AG04450 (cell line): ENCODE measurements around the gene FKRP. TPM values are rescaled to one million over a fixed set of nuclear protein-coding genes. Genes with fewer than 3 reads are reported as not detected.
A peak's percentile ranks its signal among the peaks of the same experiment; 100 is the strongest.

Experiments used
- CTCF ChIA-PET: fragments of 300-600, 350-600 bp; formaldehyde crosslinking; extraction: SDS; loops from one replicate; lab custom pipeline; 2022; ENCODE audit warnings: antibody characterized with exemption, inconsistent platforms; lab: Charles Lee
- POLR2A ChIA-PET: fragments of 350-600 bp; formaldehyde crosslinking; extraction: SDS; loops from one replicate; lab custom pipeline; 2021; ENCODE audit warnings: antibody characterized with exemption, inconsistent platforms; lab: Yijun Ruan, JAX
- DNase-seq: peaks from one replicate; pipeline ENCODE4 v3.0.0-alpha.2; 2011; ENCODE audit warnings: low read depth, low spot score
- H3K27ac ChIP-seq: one replicate; pipeline ENCODE4 v1.5.1; 2012; ENCODE audit warnings: low read depth, low read length, control low read depth
- H3K27me3 ChIP-seq: one replicate; pipeline ENCODE4 v1.6.0; 2012; ENCODE audit warnings: low read length; ENCODE audit not compliant: control insufficient read depth, insufficient read depth
- H3K4me3 ChIP-seq: 2 replicates; pipeline ENCODE4 v1.5.1; 2011; ENCODE audit warnings: mild to moderate bottlenecking, low read depth, low read length, control low read depth
- H3K9me3 ChIP-seq: 2 replicates; pipeline ENCODE4 v1.5.1; 2012; ENCODE audit warnings: low read length; ENCODE audit not compliant: control insufficient read depth, insufficient read depth
- CTCF ChIP-seq: IDR thresholded peaks from 2 replicates; pipeline ENCODE4 v1.5.1; 2011; ENCODE audit warnings: low read depth, low read length, control low read depth, inconsistent platforms
- polyA plus RNA-seq: library from polyadenylated mRNA; depleted of rRNA; stranded (reverse); fragments of >200 nt; gene quantifications from 2 replicates; pipeline ENCODE4 v1.2.3, GENCODE V29; 2011

The FKRP gene
- polyA plus RNA-seq, 1 experiment: 12.1 TPM

- no peaks in the 10 kb centered on the region for H3K27me3 ChIP-seq
- POLR2A ChIA-PET: interaction anchor here (1.0 kb wide), 1 partner anchor 13 kb away, joined by 3 read pairs; no protein-coding TSS in a partner anchor
- H3K27ac ChIP-seq: peak within 1 kb of the TSS; percentile 21
- TF ChIP-seq CTCF: no peak
- no peaks in the 10 kb centered on the region; the same call in 1 of the 2 replicates for H3K9me3 ChIP-seq
- CTCF ChIA-PET: interaction anchor here (6.5 kb wide), 1 partner anchor 13 kb away, joined by 46 read pairs; no protein-coding TSS in a partner anchor
- H3K4me3 ChIP-seq: peak within 1 kb of the TSS; percentile 76
- DNase-seq: peak; percentile 43
Measured at GRCh38 chr19:46717034-46717715, 28.7 kb upstream of the FKRP start, which contains the start of gene PRKD2. Gene PRKD2, minus strand, starts transcription at chr19:46717114. Its CDS starts 744 bp downstream, at chr19:46716370.

- DNase-seq: no peak
- H3K27me3 ChIP-seq: no peaks in the 10 kb centered on the region
- ChIA-PET CTCF (interaction anchor here (0.8 to 1.2 kb wide), 2 partner anchors 11 to 40 kb away, joined by 3 to 4 read pairs; no protein-coding TSS in a partner anchor), POLR2A (no interaction called here)
- H3K4me3 ChIP-seq: peak overlapping the region; percentile 76
- TF ChIP-seq CTCF: no peak
- H3K27ac ChIP-seq: peak overlapping the region; percentile 21
- H3K9me3 ChIP-seq: no peaks in the 10 kb centered on the region; the same call in 1 of the 2 replicates
Measured at GRCh38 chr19:46717716-46718143, 28.1 kb upstream of the FKRP start.

DNA sequence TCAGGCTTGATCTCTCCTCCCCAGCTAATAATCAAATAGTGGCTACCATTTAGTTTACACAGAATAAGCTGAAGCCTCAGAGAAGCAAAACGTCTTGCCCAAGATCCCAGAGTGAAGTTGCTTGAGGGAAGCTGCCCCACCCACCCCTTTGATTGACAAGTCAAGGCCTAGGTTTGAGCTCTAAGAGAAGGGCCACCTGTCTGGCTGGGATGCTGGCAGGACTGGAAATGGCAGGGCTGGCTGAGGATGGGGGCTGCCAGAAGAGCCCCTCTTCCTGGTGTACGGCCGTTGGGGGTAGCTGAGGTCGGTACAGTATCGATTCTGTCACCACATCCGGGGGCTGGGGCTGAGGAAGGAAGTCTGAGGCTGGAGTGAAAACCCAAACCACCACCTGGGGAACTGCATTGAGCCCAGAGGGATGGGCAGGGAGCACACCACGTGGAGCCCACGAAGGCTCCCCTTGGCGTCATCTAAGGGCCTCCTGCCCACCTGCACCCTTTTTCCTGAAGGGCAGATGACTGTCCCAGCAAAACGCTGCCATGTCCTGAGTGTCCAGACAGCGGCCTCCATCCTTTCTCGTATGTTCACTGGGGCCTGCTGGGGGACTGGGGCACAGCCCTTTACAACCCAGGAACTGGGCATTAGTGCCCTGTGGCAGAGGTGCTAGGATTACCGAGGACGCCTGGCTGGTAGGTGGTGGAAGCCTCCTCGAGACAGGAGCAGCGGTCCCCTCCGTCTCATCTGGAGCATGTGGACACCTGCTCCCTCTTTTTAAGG is 27.5 kb upstream of the FKRP start:
- peak overlapping the region; percentile 21 for H3K27ac ChIP-seq
- CTCF ChIA-PET: interaction anchor here (0.8 to 1.2 kb wide), 2 partner anchors 10 to 40 kb away, joined by 3 to 4 read pairs; no protein-coding TSS in a partner anchor
- POLR2A ChIA-PET: no interaction called here
- no peak for DNase-seq
- H3K9me3 ChIP-seq: no peaks in the 10 kb centered on the region; the same call in 1 of the 2 replicates
- no peak overlapping the region for H3K4me3 ChIP-seq
- TF ChIP-seq CTCF: no peak
- no peaks in the 10 kb centered on the region for H3K27me3 ChIP-seq

- CTCF ChIA-PET: interaction anchor here (1.2 kb wide), 1 partner anchor 10 kb away, joined by 4 read pairs; no protein-coding TSS in a partner anchor
- no peak for TF ChIP-seq CTCF
- no peak overlapping the region for H3K4me3 ChIP-seq
- no peak for DNase-seq
- no peaks in the 10 kb centered on the region; the same call in 1 of the 2 replicates for H3K9me3 ChIP-seq
- no peak overlapping the region for H3K27ac ChIP-seq
- POLR2A ChIA-PET: no interaction called here
- H3K27me3 ChIP-seq: no peaks in the 10 kb centered on the region
Measured at GRCh38 chr19:46718934-46719622, 26.8 kb upstream of the FKRP start.
